Psoas muscle (tissue), 8 donors: Measurements from ENCODE around the gene PROSER2. TPM values are rescaled to one million over a fixed set of nuclear protein-coding genes. Genes with fewer than 3 reads are reported as not detected.
A peak's percentile ranks its signal among the peaks of the same experiment; 100 is the strongest.

Experiments used
- ATAC-seq, 4 donors: fragments of 200-7000 bp; cut with Tn5 transposase; one replicate each; pipeline ENCODE4 v1.9.1; 2020; ENCODE audit warnings: moderate library complexity in 3 of 4, mild to moderate bottlenecking in 2 of 4
- DNase-seq, 2 donors: peaks; one replicate each; pipeline ENCODE4 v3.0.0-alpha.2; 2020
- H3K27ac ChIP-seq: fragments of 200-600 bp; one replicate; pipeline ENCODE4 v1.8.0; 2022
- H3K27me3 ChIP-seq, 3 donors: fragments of 200-600 bp in 1 of 3; one replicate each; pipeline versions ENCODE4 v1.6.1 to v1.8.0; 2013 to 2022; ENCODE audit warnings: low read length in 2 of 3, mild to moderate bottlenecking in 2 of 3, moderate library complexity in 1 of 3; ENCODE audit not compliant: insufficient read depth in 3 of 3
- H3K36me3 ChIP-seq, 2 donors: fragments of 200-600 bp in 1 of 2; one replicate each; pipeline versions ENCODE4 v1.6.1 to v1.8.0; 2013 to 2022; ENCODE audit warnings: low read depth in 1 of 2, mild to moderate bottlenecking in 1 of 2, moderate library complexity in 1 of 2; ENCODE audit not compliant: insufficient read depth in 1 of 2
- H3K4me1 ChIP-seq: fragments of 200-600 bp; one replicate; pipeline ENCODE4 v1.8.0; 2022
- H3K4me3 ChIP-seq: fragments of 200-600 bp; one replicate; pipeline ENCODE4 v1.8.0; 2022; ENCODE audit warnings: mild to moderate bottlenecking
- H3K9me3 ChIP-seq: fragments of 200-600 bp; one replicate; pipeline ENCODE4 v1.8.0; 2022
- WGBS, 3 donors: extraction: QIAGEN DNeasy Blood & Tissue Kit; methylation state at CpG; one replicate each; pipeline versions ENCODE4 v1.1.6 to v1.1.7; 2013; 5-methylcytosine and 5-hydroxymethylcytosine counted together
- intact Hi-C, 2 donors: fragments of 100-400 bp; cut with DNase I; formaldehyde crosslinking; loops; one replicate each; pipeline versions ENCODE4 v1.11.0 to v1.14.2; 2022
- polyA plus RNA-seq, 3 donors: library from polyadenylated mRNA; stranded (reverse); fragments of 200-250 nt; gene quantifications; one replicate each; pipeline ENCODE4 v1.2.3, GENCODE V29; 2013
- total RNA-seq, 4 donors: library from RNA; stranded (reverse); fragmentation: NEBNext Ultra II Directional in 2 of 4; extraction: Animal tissue kit (Norgen Biotek cat#: 25700) in 2 of 4; gene quantifications; one replicate each; pipeline versions ENCODE4 v1.2.1 to v1.2.4, GENCODE V29; 2021 to 2023
- TF ChIP-seq, protein P1 (sequence below): fragments of 200-600 bp; IDR thresholded peaks from one replicate; pipeline ENCODE4 v1.8.0; 2022; ENCODE audit warnings: antibody characterized with exemption
- donor health status: healthy with polysubstance abuse.
- donor health status: DM: no; HTN: no; CAD: no; lungs with moderate emphysema.
- donor health status: Bipolar disorder and iron deficiency.
- donor health status: healthy.
- donor health status: DM: yes; HTN: yes; CAD: no.
- donor health status: DM: no; HTN: no; CAD: no.
- donor health status: DM: no; HTN: no; CAD: no.
- donor health status: DM: yes; HTN: yes; CAD: no.

PROSER2 gene
- total and polyA plus RNA-seq, 7 donors: 0.63 to 2.8 (median 1.2) TPM

DNA sequence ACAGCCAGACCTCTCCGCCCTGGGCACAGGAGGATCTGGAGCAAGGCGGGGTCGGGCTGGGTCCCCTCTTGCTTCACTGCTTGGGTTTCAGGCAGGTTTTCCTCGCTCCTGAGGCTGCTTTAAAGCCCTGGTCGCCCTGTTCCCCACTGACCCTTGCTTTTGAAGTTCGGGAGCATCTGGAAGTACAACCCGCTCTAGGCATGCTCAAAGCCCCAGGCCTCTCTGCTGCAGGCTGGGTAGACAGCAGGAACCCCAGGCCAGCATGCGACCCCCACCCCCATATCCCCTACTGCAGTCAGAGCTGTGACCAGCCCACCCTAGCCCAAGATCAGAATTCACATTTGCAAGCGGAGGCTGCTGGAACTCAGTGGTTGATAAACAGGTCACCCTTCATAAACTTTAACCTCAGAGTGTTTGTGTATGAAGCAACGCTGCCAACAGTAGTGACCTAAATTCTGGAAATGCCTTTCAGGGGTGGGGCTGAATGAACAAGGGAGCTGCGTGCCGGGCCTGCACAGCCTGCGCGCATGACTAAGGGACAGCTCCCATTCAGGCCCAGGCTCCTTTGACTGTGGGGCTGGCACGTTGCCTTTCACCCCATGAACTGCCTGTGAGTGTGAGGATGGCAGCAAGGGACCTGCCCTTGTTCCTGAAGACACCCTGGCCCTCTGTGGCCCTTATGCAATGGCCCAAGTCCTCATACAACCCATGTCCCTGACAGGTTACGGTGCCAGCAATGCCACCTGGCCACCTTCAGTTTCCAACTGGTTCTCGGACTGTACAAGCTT lies 52.5 kb downstream of the PROSER2 start:
- Histone ChIP-seq H3K9me3 (no peaks in the 10 kb centered on the region), H3K4me1 (peaks cover 6% of the 10 kb centered on the region), H3K4me3 (no peak overlapping the region), H3K36me3 (no peaks in the 10 kb centered on the region), H3K27ac (peak overlapping the region; percentile 46), H3K27me3 (no peaks in the 10 kb centered on the region)
- TF ChIP-seq, protein P1, sequence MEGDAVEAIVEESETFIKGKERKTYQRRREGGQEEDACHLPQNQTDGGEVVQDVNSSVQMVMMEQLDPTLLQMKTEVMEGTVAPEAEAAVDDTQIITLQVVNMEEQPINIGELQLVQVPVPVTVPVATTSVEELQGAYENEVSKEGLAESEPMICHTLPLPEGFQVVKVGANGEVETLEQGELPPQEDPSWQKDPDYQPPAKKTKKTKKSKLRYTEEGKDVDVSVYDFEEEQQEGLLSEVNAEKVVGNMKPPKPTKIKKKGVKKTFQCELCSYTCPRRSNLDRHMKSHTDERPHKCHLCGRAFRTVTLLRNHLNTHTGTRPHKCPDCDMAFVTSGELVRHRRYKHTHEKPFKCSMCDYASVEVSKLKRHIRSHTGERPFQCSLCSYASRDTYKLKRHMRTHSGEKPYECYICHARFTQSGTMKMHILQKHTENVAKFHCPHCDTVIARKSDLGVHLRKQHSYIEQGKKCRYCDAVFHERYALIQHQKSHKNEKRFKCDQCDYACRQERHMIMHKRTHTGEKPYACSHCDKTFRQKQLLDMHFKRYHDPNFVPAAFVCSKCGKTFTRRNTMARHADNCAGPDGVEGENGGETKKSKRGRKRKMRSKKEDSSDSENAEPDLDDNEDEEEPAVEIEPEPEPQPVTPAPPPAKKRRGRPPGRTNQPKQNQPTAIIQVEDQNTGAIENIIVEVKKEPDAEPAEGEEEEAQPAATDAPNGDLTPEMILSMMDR: no peak
- ATAC-seq (peak; percentile 75 to 94 (median 90)), DNase-seq (peak; percentile 81 to 91)
- 49 to 60% (median 58%) methylated on average over 17 of the region's 17 CpGs for WGBS, 3 donors
- intact Hi-C loops: no loop called here

DNA sequence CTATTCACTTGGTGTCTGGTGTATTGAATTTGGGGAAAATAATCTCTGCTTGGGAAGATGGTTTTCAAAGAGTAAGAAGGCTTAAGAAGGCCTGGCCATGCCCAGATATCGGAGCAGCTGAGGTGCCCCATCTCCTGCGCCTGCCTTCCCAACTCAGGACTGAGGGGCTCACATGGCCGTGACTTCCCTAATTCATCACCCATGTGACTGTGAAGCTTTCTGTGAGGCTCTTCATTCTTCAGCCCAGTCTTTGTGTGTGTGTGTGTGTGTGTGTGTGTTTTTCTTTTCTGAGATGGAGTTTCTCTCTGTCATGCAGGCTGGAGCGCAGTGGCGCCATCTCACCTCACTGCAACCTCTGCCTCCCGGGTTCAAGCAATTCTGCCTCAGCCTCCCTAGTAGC lies 53.2 kb downstream of the PROSER2 start:
- no peaks in the 10 kb centered on the region for H3K36me3 ChIP-seq
- H3K4me1 ChIP-seq: peaks cover 6% of the 10 kb centered on the region
- TF ChIP-seq, protein P1: no peak
- 93 to 98% (median 95%) methylated on average over 6 of the region's 6 CpGs for WGBS, 3 donors
- ATAC-seq (no peak), DNase-seq (peak in 1 of 2 donors; percentile 6)
- H3K4me3 ChIP-seq: no peak overlapping the region
- intact Hi-C loops: no loop called here
- H3K9me3 ChIP-seq: no peaks in the 10 kb centered on the region
- H3K27me3 ChIP-seq: no peaks in the 10 kb centered on the region
- peak overlapping the region; percentile 46 for H3K27ac ChIP-seq

DNA sequence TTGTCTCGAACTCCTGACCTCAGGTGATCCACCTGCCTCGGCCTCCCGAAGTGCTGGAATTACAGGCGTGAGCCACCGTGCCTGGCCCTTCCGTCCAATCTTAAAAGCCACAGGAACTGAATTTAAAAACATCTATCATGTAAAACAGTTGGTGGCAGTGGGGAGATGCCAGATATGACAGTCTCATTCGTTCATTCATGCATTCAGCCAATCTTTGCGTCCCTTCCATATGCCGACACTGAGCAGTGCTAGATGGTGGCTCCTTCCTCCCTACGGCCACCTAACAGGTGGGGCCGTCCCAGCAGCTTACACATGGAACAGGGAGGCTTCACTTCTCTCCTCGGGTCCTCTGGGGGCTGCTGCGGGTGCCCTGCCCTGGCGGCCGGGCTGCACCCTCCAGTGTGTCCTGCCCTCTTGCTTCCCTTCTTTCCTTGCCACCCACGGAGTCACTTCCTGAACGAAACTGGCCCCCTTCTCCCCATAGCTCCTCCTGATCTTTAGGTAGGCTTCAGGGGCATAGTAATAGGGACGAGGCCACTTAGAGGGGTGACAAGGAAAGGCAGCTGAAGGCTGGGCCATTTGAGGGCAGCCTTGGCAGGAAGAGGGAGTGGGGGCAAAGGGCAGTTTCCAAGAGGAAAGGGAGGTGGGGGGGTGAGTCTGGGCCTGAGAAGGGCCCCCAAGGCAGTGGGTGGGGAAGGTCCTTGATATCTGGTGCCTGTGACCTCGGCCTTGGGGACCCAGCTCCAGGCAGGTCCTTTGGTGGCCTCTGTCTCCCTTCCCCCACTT lies 53.8 kb downstream of the PROSER2 start:
- Histone ChIP-seq H3K36me3 (no peaks in the 10 kb centered on the region), H3K27ac (no peak overlapping the region), H3K9me3 (no peaks in the 10 kb centered on the region), H3K4me1 (peaks cover 6% of the 10 kb centered on the region), H3K4me3 (no peak overlapping the region), H3K27me3 (no peaks in the 10 kb centered on the region)
- DNase-seq: peak in 1 of 2 donors; percentile 41
- no peak for ATAC-seq
- TF ChIP-seq, protein P1: no peak
- 89 to 92% (median 91%) methylated on average over 19 of the region's 19 CpGs for WGBS, 3 donors
- intact Hi-C loops: no loop called here

DNA sequence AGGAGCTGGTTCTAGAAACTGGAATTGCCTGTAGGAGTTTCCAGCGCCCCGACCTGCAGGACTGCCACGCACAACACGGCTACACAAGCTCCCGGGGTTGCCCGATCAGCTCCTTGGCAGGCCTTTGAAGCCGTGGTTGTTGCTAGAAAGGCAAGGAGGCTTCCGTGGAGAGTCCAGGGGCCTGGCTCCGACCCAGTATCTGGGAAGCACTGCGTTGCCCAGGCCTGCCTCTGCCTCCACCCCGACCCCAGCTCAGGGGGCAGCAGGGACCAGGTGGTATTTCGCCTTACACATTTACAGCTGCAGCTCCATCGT lies 54.4 kb downstream of the PROSER2 start:
- peaks cover 6% of the 10 kb centered on the region for H3K4me1 ChIP-seq
- no peak overlapping the region for H3K27ac ChIP-seq
- intact Hi-C loops: no loop called here
- no peak for ATAC-seq
- H3K9me3 ChIP-seq: no peaks in the 10 kb centered on the region
- no peak overlapping the region for H3K4me3 ChIP-seq
- DNase-seq: peak in 1 of 2 donors; percentile 43
- no peaks in the 10 kb centered on the region for H3K36me3 ChIP-seq
- no peaks in the 10 kb centered on the region for H3K27me3 ChIP-seq
- TF ChIP-seq, protein P1: no peak
- 77 to 82% (median 80%) methylated on average over 12 to 13 of the region's 13 CpGs for WGBS, 3 donors
